ENCODE measurements around the gene LMX1B. TPM values are rescaled to one million over a fixed set of nuclear protein-coding genes. Genes with fewer than 3 reads are reported as not detected.

LMX1B gene
- total RNA-seq, 1 experiment from 2014 or later: 11.3 TPM

DNA sequence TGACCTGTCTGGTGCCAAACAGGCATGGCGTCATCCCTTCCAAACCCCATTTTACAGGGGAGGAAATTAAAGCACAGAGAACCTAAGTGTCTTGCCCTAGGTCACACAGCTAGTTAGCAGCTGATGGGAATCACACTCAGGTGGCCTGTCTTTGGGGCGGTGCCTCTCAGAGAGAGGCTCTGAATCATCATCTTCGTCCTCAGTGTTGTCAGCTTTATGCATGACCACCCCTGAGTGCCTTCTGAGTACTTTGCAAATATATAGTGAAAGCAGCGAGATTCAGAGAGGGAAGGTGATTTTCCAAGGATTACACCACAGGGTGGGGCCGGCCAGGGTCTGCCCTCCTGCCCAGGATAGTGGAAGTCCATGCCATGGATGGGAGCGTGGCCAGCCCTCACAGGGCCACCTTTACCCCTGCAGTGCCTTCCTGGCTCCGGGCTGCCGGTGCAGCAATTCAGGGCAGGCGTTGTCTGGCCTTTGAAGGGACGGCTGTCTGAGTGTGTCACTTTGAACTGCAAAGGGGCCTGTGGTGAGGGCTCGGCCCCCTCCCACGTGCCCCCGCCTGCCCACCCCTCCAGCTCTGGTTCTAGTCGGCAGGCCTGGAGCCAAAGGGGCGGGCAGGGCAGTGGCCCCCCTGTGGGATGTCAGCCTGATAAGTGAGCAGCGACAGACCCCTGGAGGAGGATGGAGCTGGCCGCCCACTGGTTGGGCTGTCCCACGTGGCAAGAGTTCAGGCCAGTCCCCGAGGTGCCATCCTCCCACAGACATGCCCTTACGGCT lies 16.9 kb downstream of the LMX1B start:
- DNase-seq (ENCODE audit: low read depth, low spot score) (no peak), ATAC-seq (no peak)
- peaks cover 0 to 2% of the 10 kb centered on the region in 2 experiments; a peak in 1 of 4 replicates for H3K4me1 ChIP-seq (ENCODE audit: control insufficient read depth in 1 of 2, insufficient read depth in 2 of 2, low read length in 2 of 2)
- no peaks in the 10 kb centered on the region for H4K20me1 ChIP-seq (ENCODE audit: insufficient read depth)
- intact Hi-C loops (cut with micrococcal nuclease): no loop called here
- no peak overlapping the region for H3K9ac ChIP-seq (ENCODE audit: low read length)
- H2AFZ ChIP-seq (ENCODE audit: low read depth, low read length, poor library complexity, severe bottlenecking): no peak overlapping the region
- no peaks in the 10 kb centered on the region for H3K9me2 ChIP-seq (ENCODE audit: insufficient read depth)
- no peak overlapping the region; the same call in 1 of the 2 replicates for H3K27ac ChIP-seq (ENCODE audit: low read depth, low read length)
- H3K4me3 ChIP-seq (replicated peaks in 1 of 2; ENCODE audit: low read depth in 1 of 2, low read length in 2 of 2): no peak overlapping the region
- H3K36me3 ChIP-seq (ENCODE audit: control insufficient read depth in 1 of 2, insufficient read depth in 2 of 2, low read length in 2 of 2): no peaks in the 10 kb centered on the region
- H3K9me3 ChIP-seq (ENCODE audit: control insufficient read depth in 1 of 2, insufficient read depth in 1 of 2, low read depth in 1 of 2, low read length in 2 of 2): no peaks in the 10 kb centered on the region
- TF ChIP-seq ZFX (IDR thresholded peaks at IDR 0.05): no peak
- POLR2A ChIA-PET: no interaction called here
- no peak overlapping the region for H3K4me2 ChIP-seq (ENCODE audit: low read length)
- RAD21 ChIA-PET (ENCODE audit: low non-redundant PET in 1 of 2, low total read pairs in 2 of 2, uncharacterized antibody in 2 of 2, unreplicated experiment in 2 of 2): no interaction called here
- H3K27me3 ChIP-seq (ENCODE audit: insufficient read depth, low read length): no peaks in the 10 kb centered on the region
- no peaks in the 10 kb centered on the region for H3K79me2 ChIP-seq (ENCODE audit: insufficient read depth, low read length)
- CTCF ChIA-PET: no interaction called here
- no TSS peak for BruUV-seq (replicated peaks)

DNA sequence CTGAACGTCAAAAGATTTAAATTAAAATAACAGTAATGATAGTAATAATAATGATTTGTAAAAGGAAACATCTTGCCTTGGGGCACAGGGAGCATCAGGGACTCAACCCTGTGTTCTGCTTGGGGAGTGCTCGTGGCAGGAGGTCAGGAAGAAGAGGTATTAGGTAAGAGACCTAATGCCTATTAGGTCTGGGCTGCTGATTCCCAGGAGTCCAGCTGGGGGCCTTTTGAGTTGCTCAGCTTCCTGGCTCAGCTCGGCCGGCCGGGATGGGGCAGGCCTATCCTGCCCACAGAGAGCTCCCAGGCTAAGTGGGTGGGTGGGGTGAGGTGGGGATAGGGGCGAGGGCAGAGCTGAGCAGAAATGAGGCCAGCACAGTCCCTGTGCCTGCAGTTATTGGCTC lies 17.5 kb downstream of the LMX1B start:
- H3K9ac ChIP-seq (ENCODE audit: low read length): no peak overlapping the region
- ATAC-seq (peak; percentile 53), DNase-seq (ENCODE audit: low read depth, low spot score) (no peak)
- H4K20me1 ChIP-seq (ENCODE audit: insufficient read depth): no peaks in the 10 kb centered on the region
- no peaks in the 10 kb centered on the region for H3K27me3 ChIP-seq (ENCODE audit: insufficient read depth, low read length)
- no peaks in the 10 kb centered on the region for H3K9me3 ChIP-seq (ENCODE audit: control insufficient read depth in 1 of 2, insufficient read depth in 1 of 2, low read depth in 1 of 2, low read length in 2 of 2)
- no peak overlapping the region for H3K4me3 ChIP-seq (replicated peaks in 1 of 2; ENCODE audit: low read depth in 1 of 2, low read length in 2 of 2)
- peaks cover 0 to 2% of the 10 kb centered on the region in 2 experiments; a peak in 1 of 4 replicates for H3K4me1 ChIP-seq (ENCODE audit: control insufficient read depth in 1 of 2, insufficient read depth in 2 of 2, low read length in 2 of 2)
- no peaks in the 10 kb centered on the region for H3K36me3 ChIP-seq (ENCODE audit: control insufficient read depth in 1 of 2, insufficient read depth in 2 of 2, low read length in 2 of 2)
- ChIA-PET POLR2A (no interaction called here), RAD21 (ENCODE audit: low non-redundant PET in 1 of 2, low total read pairs in 2 of 2, uncharacterized antibody in 2 of 2, unreplicated experiment in 2 of 2) (no interaction called here), CTCF (no interaction called here)
- H2AFZ ChIP-seq (ENCODE audit: low read depth, low read length, poor library complexity, severe bottlenecking): no peak overlapping the region
- no peak overlapping the region for H3K27ac ChIP-seq (ENCODE audit: low read depth, low read length)
- H3K9me2 ChIP-seq (ENCODE audit: insufficient read depth): no peaks in the 10 kb centered on the region
- intact Hi-C loops (cut with micrococcal nuclease): no loop called here
- no peak for TF ChIP-seq EZH2phosphoT487 (IDR thresholded peaks at IDR 0.05; ENCODE audit: borderline replicate concordance)
- TF ChIP-seq POLR2A (IDR thresholded peaks at IDR 0.05; ENCODE audit: borderline replicate concordance, extremely low read depth, insufficient read depth, insufficient read length): no peak
- no peak for TF ChIP-seq ZFX (IDR thresholded peaks at IDR 0.05)
- TF ChIP-seq, protein P1, sequence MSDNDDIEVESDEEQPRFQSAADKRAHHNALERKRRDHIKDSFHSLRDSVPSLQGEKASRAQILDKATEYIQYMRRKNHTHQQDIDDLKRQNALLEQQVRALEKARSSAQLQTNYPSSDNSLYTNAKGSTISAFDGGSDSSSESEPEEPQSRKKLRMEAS (IDR thresholded peaks at IDR 0.05): no peak
- TF ChIP-seq, protein P2, sequence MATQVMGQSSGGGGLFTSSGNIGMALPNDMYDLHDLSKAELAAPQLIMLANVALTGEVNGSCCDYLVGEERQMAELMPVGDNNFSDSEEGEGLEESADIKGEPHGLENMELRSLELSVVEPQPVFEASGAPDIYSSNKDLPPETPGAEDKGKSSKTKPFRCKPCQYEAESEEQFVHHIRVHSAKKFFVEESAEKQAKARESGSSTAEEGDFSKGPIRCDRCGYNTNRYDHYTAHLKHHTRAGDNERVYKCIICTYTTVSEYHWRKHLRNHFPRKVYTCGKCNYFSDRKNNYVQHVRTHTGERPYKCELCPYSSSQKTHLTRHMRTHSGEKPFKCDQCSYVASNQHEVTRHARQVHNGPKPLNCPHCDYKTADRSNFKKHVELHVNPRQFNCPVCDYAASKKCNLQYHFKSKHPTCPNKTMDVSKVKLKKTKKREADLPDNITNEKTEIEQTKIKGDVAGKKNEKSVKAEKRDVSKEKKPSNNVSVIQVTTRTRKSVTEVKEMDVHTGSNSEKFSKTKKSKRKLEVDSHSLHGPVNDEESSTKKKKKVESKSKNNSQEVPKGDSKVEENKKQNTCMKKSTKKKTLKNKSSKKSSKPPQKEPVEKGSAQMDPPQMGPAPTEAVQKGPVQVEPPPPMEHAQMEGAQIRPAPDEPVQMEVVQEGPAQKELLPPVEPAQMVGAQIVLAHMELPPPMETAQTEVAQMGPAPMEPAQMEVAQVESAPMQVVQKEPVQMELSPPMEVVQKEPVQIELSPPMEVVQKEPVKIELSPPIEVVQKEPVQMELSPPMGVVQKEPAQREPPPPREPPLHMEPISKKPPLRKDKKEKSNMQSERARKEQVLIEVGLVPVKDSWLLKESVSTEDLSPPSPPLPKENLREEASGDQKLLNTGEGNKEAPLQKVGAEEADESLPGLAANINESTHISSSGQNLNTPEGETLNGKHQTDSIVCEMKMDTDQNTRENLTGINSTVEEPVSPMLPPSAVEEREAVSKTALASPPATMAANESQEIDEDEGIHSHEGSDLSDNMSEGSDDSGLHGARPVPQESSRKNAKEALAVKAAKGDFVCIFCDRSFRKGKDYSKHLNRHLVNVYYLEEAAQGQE (IDR thresholded peaks at IDR 0.05; ENCODE audit: low read depth): no peak
- no peak overlapping the region for H3K4me2 ChIP-seq (ENCODE audit: low read length)
- no TSS peak for BruUV-seq (replicated peaks)
- no peaks in the 10 kb centered on the region for H3K79me2 ChIP-seq (ENCODE audit: insufficient read depth, low read length)

Measured in HCT116 (cell line).